Smooth muscle cell (in vitro differentiated cells): ENCODE data around the gene OTOF. TPM values are rescaled to one million over a fixed set of nuclear protein-coding genes. Genes with fewer than 3 reads are reported as not detected.

Experiments used
- DNase-seq: peaks from one replicate; lab custom pipeline; 2025; ENCODE audit not compliant: unreplicated experiment; lab: John Stamatoyannopoulos, UW
- H2AFZ ChIP-seq: fragments of 200-600 bp; sonication (generic); 2 replicates; pipeline ENCODE4 v1.6.0; 2016; ENCODE audit warnings: antibody characterized with exemption, low read depth, mild to moderate bottlenecking
- H3F3A ChIP-seq: fragments of 200-600 bp; sonication (generic); 2 replicates; pipeline ENCODE4 v1.6.0; 2017; ENCODE audit warnings: antibody characterized with exemption, low read depth
- H3K27ac ChIP-seq: fragments of 200-600 bp; sonication (generic); 2 replicates; pipeline ENCODE4 v1.5.1; 2016; ENCODE audit warnings: low read depth, mild to moderate bottlenecking
- H3K27me3 ChIP-seq: fragments of 200-600 bp; sonication (generic); 2 replicates; pipeline ENCODE4 v1.6.1; 2016; ENCODE audit warnings: low read depth, mild to moderate bottlenecking
- H3K36me3 ChIP-seq: fragments of 200-600 bp; sonication (generic); 2 replicates; pipeline ENCODE4 v1.5.1; 2016; ENCODE audit warnings: low read depth
- H3K4me1 ChIP-seq: fragments of 200-600 bp; sonication (generic); 2 replicates; pipeline ENCODE4 v1.5.1; 2016; ENCODE audit warnings: low read depth
- H3K4me2 ChIP-seq: fragments of 200-600 bp; sonication (generic); 2 replicates; pipeline ENCODE4 v1.6.0; 2016; ENCODE audit warnings: mild to moderate bottlenecking
- H3K4me3 ChIP-seq: fragments of 200-600 bp; sonication (generic); 2 replicates; pipeline ENCODE4 v1.5.1; 2016; ENCODE audit warnings: mild to moderate bottlenecking
- H3K79me2 ChIP-seq: fragments of 200-600 bp; sonication (generic); 2 replicates; pipeline ENCODE4 v1.6.0; 2016; ENCODE audit warnings: low read depth, mild to moderate bottlenecking
- H3K9ac ChIP-seq: fragments of 200-600 bp; sonication (generic); 2 replicates; pipeline ENCODE4 v1.6.0; 2016; ENCODE audit warnings: low read depth
- H3K9me3 ChIP-seq: fragments of 200-600 bp; sonication (generic); replicated peaks from 2 replicates; pipeline ENCODE4 v1.5.1; 2016; ENCODE audit warnings: low read depth
- H4K20me1 ChIP-seq: fragments of 200-600 bp; sonication (generic); 2 replicates; pipeline ENCODE4 v1.6.0; 2016; ENCODE audit warnings: low read depth
- CTCF ChIP-seq: fragments of 200-600 bp; sonication (generic); IDR thresholded peaks from 2 replicates; pipeline ENCODE4 v1.5.1; 2017; ENCODE audit warnings: borderline replicate concordance, mild to moderate bottlenecking, antibody characterized with exemption; ENCODE audit not compliant: insufficient read depth, poor library complexity, severe bottlenecking
- WGBS: methylation state at CpG from one replicate; pipeline ENCODE4 v1.1.7; 2016; ENCODE audit warnings: low lambda C conversion rate; 5-methylcytosine and 5-hydroxymethylcytosine counted together
- polyA plus RNA-seq: library from polyadenylated mRNA; unstranded; fragments of >200 nt; fragmentation: Nextera tagmentation; extraction: Ambion mirVana; gene quantifications from 2 replicates; pipeline ENCODE4 v1.2.1, GENCODE V29; 2016
- total RNA-seq: library from RNA; depleted of rRNA; stranded (reverse); fragments of >200 nt; gene quantifications from 2 replicates; pipeline ENCODE4 v1.2.3, GENCODE V29; 2014

OTOF gene
- total and polyA plus RNA-seq, 2 experiments from 2014 or later, result 0.05 TPM; not detected in 1

- no peak overlapping the region for H3K4me2 ChIP-seq
- H3F3A ChIP-seq, result no peaks in the 10 kb centered on the region
- H3K27me3 ChIP-seq, result no peaks in the 10 kb centered on the region
- no peaks in the 10 kb centered on the region for H3K79me2 ChIP-seq
- H3K4me3 ChIP-seq, result no peak overlapping the region
- no peak overlapping the region for H3K27ac ChIP-seq
- no peaks in the 10 kb centered on the region for H3K36me3 ChIP-seq
- no peaks in the 10 kb centered on the region for H3K9me3 ChIP-seq
- H4K20me1 ChIP-seq, result no peaks in the 10 kb centered on the region
- no peak for TF ChIP-seq CTCF
- no peak for DNase-seq
- H2AFZ ChIP-seq, result no peak overlapping the region
- peaks cover 10% of the 10 kb centered on the region for H3K4me1 ChIP-seq
- no peak overlapping the region for H3K9ac ChIP-seq
- WGBS, result 96% methylated on average over 19 of the region's 19 CpGs
These were observed 16.3 kb downstream of the OTOF start for GRCh38 chr2:26461601-26462023.

GRCh38 chr2:26460613-26461031, 17.3 kb downstream of the OTOF start:
- no peaks in the 10 kb centered on the region for H3F3A ChIP-seq
- no peaks in the 10 kb centered on the region for H3K36me3 ChIP-seq
- H3K4me3 ChIP-seq, result no peak overlapping the region
- WGBS, result 95% methylated on average over 18 of the region's 19 CpGs
- no peaks in the 10 kb centered on the region for H3K27me3 ChIP-seq
- DNase-seq, result no peak
- no peak overlapping the region for H3K4me2 ChIP-seq
- H3K9ac ChIP-seq, result no peak overlapping the region
- H3K79me2 ChIP-seq, result no peaks in the 10 kb centered on the region
- H2AFZ ChIP-seq, result no peak overlapping the region
- no peaks in the 10 kb centered on the region for H4K20me1 ChIP-seq
- H3K27ac ChIP-seq, result no peak overlapping the region
- H3K4me1 ChIP-seq, result peaks cover 10% of the 10 kb centered on the region
- no peaks in the 10 kb centered on the region for H3K9me3 ChIP-seq
- TF ChIP-seq CTCF, result no peak

- H3K9me3 ChIP-seq, result no peaks in the 10 kb centered on the region
- H2AFZ ChIP-seq, result no peak overlapping the region
- H3K79me2 ChIP-seq, result no peaks in the 10 kb centered on the region
- no peak overlapping the region for H3K27ac ChIP-seq
- H3K27me3 ChIP-seq, result no peaks in the 10 kb centered on the region
- no peak for TF ChIP-seq CTCF
- H3F3A ChIP-seq, result no peaks in the 10 kb centered on the region
- no peak overlapping the region for H3K4me3 ChIP-seq
- no peak for DNase-seq
- H4K20me1 ChIP-seq, result no peaks in the 10 kb centered on the region
- 91% methylated on average over 15 of the region's 15 CpGs for WGBS
- H3K36me3 ChIP-seq, result no peaks in the 10 kb centered on the region
- peaks cover 10% of the 10 kb centered on the region for H3K4me1 ChIP-seq
- H3K9ac ChIP-seq, result no peak overlapping the region
- H3K4me2 ChIP-seq, result no peak overlapping the region
These were observed 17.8 kb downstream of the OTOF start for GRCh38 chr2:26459991-26460612.
